ENCODE results near the gene WWOX. TPM values are rescaled to one million over a fixed set of nuclear protein-coding genes. Genes with fewer than 3 reads are reported as not detected.

WWOX gene
- total and polyA plus RNA-seq, 2 of the 4 experiments (the other 2 are of a cell fraction): 2.7 to 5.4 TPM

DNA sequence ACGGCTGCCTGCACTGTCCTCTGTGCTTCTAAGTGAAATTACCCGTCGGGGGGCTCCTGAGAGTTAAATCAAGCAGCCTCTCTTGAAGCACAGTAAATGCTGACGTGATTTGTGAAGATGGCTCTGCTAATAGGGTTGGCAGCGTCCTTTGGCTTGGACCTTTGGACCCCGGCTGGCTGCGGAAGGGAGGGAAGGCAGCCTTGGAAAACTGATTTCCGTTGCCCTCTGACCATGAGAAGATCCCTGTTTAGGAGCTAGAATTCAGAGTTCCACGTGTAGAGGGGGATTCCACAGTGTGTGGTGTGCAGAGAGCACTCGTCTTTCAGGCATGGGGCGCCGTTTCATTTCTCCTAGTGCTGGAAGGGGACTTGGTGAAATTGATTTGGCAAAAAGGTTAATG lies 640.8 kb downstream of the WWOX start:
- Histone ChIP-seq H3K4me3 (ENCODE audit: insufficient read depth, low read depth, low read length) (no peak overlapping the region), H3K4ac (ENCODE audit: low read depth, low read length) (no peak overlapping the region), H4K5ac (ENCODE audit: low read depth, low read length) (no peak overlapping the region), H3K9me3 (ENCODE audit: control insufficient read depth, insufficient read depth, low read length) (peaks cover 33% of the 10 kb centered on the region; the same call in 1 of the 2 replicates), H2BK20ac (ENCODE audit: low read depth, low read length) (no peak overlapping the region), H4K91ac (ENCODE audit: insufficient read depth, low read depth, low read length) (no peak overlapping the region), H2AK5ac (ENCODE audit: low read depth, low read length) (no peak overlapping the region), H2BK120ac (ENCODE audit: low read depth, low read length) (no peak overlapping the region), H2BK15ac (ENCODE audit: low read depth, low read length) (no peak overlapping the region), H2BK5ac (ENCODE audit: low read depth, low read length, poor library complexity, severe bottlenecking) (no peak overlapping the region), H2AK9ac (replicated peaks; ENCODE audit: low read depth, low read length, poor library complexity) (no peak overlapping the region), H3K79me1 (ENCODE audit: low read depth in 1 of 2, low read length in 2 of 2) (no peaks in the 10 kb centered on the region), H3K14ac (replicated peaks; ENCODE audit: low read depth, low read length) (no peak overlapping the region), H3K36me3 (ENCODE audit: control insufficient read depth, insufficient read depth, low read length) (no peaks in the 10 kb centered on the region), H3K9me1 (ENCODE audit: insufficient read depth, low read length) (no peaks in the 10 kb centered on the region), H3K4me2 (ENCODE audit: low read depth, low read length) (no peak overlapping the region), H3K56ac (ENCODE audit: extremely low read depth, insufficient read depth, low read length) (no peak overlapping the region), H3K9ac (ENCODE audit: low read depth, low read length) (no peak overlapping the region), H3K23ac (ENCODE audit: low read depth, low read length) (no peak overlapping the region), H4K8ac (ENCODE audit: low read depth in 2 of 2, low read length in 2 of 2) (no peak overlapping the region), H3K4me1 (ENCODE audit: control insufficient read depth, insufficient read depth, low read length) (no peaks in the 10 kb centered on the region; the same call in 1 of the 2 replicates), H3K18ac (ENCODE audit: low read depth, low read length) (no peak overlapping the region), H2AFZ (replicated peaks; ENCODE audit: low read length, poor library complexity) (no peak overlapping the region), H3K27ac (ENCODE audit: insufficient read depth, low read length) (no peak overlapping the region), H3K27me3 (ENCODE audit: control insufficient read depth, insufficient read depth, low read length) (no peaks in the 10 kb centered on the region), H4K20me1 (ENCODE audit: insufficient read depth, low read length) (no peaks in the 10 kb centered on the region)
- CTCF ChIA-PET: no interaction called here
- DNase-seq: no peak
- no peak for TF ChIP-seq FOS (IDR thresholded peaks at IDR 0.05; ENCODE audit: low read depth, low read length)
- TF ChIP-seq NFE2L2 (IDR thresholded peaks at IDR 0.05; ENCODE audit: low read depth, low read length): no peak
- TF ChIP-seq, protein P1, sequence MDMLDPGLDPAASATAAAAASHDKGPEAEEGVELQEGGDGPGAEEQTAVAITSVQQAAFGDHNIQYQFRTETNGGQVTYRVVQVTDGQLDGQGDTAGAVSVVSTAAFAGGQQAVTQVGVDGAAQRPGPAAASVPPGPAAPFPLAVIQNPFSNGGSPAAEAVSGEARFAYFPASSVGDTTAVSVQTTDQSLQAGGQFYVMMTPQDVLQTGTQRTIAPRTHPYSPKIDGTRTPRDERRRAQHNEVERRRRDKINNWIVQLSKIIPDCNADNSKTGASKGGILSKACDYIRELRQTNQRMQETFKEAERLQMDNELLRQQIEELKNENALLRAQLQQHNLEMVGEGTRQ (IDR thresholded peaks at IDR 0.05; ENCODE audit: low read depth, low read length): no peak
- no peak for TF ChIP-seq RAD21 (IDR thresholded peaks at IDR 0.05; ENCODE audit: low read length)
- no peak for TF ChIP-seq RCOR1 (IDR thresholded peaks at IDR 0.05; ENCODE audit: insufficient replicate concordance, low read length)
- no peak for TF ChIP-seq SMC3 (IDR thresholded peaks at IDR 0.05; ENCODE audit: low read depth, low read length)
- no peak for TF ChIP-seq CEBPB (IDR thresholded peaks at IDR 0.05; ENCODE audit: low read depth, low read length)
- TF ChIP-seq MAFK (IDR thresholded peaks at IDR 0.05; ENCODE audit: low read depth, low read length): no peak
- TF ChIP-seq CHD1 (IDR thresholded peaks at IDR 0.05; ENCODE audit: low read depth, low read length): no peak
- TF ChIP-seq BHLHE40 (IDR thresholded peaks at IDR 0.05; ENCODE audit: low read depth, low read length): no peak
- TF ChIP-seq, protein P2, sequence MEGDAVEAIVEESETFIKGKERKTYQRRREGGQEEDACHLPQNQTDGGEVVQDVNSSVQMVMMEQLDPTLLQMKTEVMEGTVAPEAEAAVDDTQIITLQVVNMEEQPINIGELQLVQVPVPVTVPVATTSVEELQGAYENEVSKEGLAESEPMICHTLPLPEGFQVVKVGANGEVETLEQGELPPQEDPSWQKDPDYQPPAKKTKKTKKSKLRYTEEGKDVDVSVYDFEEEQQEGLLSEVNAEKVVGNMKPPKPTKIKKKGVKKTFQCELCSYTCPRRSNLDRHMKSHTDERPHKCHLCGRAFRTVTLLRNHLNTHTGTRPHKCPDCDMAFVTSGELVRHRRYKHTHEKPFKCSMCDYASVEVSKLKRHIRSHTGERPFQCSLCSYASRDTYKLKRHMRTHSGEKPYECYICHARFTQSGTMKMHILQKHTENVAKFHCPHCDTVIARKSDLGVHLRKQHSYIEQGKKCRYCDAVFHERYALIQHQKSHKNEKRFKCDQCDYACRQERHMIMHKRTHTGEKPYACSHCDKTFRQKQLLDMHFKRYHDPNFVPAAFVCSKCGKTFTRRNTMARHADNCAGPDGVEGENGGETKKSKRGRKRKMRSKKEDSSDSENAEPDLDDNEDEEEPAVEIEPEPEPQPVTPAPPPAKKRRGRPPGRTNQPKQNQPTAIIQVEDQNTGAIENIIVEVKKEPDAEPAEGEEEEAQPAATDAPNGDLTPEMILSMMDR (conservative IDR thresholded peaks at IDR 0.05; ENCODE audit: low read depth, low read length): no peak
- TF ChIP-seq MXI1 (IDR thresholded peaks at IDR 0.05; ENCODE audit: borderline replicate concordance, low read depth, low read length): no peak
- no peak for TF ChIP-seq RFX5 (IDR thresholded peaks at IDR 0.05; ENCODE audit: low read depth, low read length)
- TF ChIP-seq MAZ (IDR thresholded peaks at IDR 0.05; ENCODE audit: borderline replicate concordance, low read depth, low read length): no peak
- TF ChIP-seq, protein P3, sequence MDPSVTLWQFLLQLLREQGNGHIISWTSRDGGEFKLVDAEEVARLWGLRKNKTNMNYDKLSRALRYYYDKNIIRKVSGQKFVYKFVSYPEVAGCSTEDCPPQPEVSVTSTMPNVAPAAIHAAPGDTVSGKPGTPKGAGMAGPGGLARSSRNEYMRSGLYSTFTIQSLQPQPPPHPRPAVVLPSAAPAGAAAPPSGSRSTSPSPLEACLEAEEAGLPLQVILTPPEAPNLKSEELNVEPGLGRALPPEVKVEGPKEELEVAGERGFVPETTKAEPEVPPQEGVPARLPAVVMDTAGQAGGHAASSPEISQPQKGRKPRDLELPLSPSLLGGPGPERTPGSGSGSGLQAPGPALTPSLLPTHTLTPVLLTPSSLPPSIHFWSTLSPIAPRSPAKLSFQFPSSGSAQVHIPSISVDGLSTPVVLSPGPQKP (IDR thresholded peaks at IDR 0.05; ENCODE audit: borderline replicate concordance, low read depth, low read length): no peak
- no peak for TF ChIP-seq POLR2A (IDR thresholded peaks at IDR 0.05; ENCODE audit: low read depth, low read length)
- WGBS, 2 experiments (ENCODE audit: extremely low coverage in 2 of 2, insufficient read length in 1 of 2): 81% methylated on average over 11 of the region's 12 CpGs; no CpG with 5 or more reads in 1 of the 2 experiments
- dilution Hi-C loops (cut with HindIII; ENCODE audit: low sequenced_read_pairs, unreplicated experiment) (no loop called here), intact Hi-C loops (cut with micrococcal nuclease) (no loop called here), in situ Hi-C loops (cut with MboI; ENCODE audit: low sequenced_read_pairs) (no loop called here)
- ATAC-seq (ENCODE audit: low read depth): no peak
- BruUV-seq (replicated peaks): no TSS peak
- POLR2A ChIA-PET (ENCODE audit: unreplicated experiment): no interaction called here
